Stimulated activated CD8-positive, alpha-beta memory T cell treated with anti-CD3 and anti-CD28 coated beads, Interleukin-12 subunit alpha, Interleukin-12 subunit beta, amount 100 ng/mL, for 24 hours (primary cell): ENCODE results near the gene BLNK.
"Not testable (repeated sequence)": the region's sequence is repeated elsewhere in the genome, so short reads cannot be mapped to it uniquely, and the experiment has no call there.

Source experiments
- DNase-seq: peaks from one replicate; pipeline ENCODE4 v3.0.0-alpha.2; 2020; ENCODE audit errors: extremely low read depth

Gene BLNK

DNA sequence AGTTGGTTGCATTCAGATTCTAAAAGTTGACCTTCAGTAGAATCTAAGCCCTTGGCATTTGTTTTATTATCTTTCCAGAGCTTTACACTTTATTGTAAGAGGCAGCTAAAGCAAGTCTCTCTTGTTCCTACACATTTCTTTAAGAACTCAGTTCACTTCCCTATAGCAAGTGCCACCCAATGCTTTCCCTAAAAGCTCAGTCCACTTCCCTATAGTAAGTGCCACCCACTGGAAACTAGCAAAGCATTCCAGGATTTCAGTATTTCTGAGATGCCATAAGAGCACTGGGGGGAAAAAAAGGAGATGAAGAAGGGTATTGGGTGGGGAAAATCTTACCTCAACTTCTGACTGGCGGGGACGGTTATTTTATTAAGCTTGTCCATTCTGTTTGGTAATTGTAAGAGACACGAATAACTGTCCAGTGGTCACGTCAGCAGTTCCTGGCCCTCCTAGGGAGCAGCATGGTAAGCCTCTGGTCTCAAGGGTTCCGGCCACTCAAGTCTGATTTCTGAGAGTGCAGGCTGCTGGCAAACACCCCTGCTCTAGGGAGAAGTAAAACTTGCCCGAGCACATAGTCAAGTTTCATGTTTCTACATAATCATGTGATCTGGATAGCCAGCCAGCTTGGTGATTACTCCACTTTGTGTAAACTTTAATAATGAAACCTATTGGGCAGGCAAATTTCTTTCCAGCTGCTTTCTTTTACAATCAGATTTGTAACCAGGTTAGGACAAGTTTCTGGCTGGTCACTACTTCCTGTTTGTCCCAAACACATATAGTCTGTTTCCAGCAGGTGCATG, at the start of gene BLNK:
BLNK (minus strand) TSS at position 554 of the 800 bp plus-strand sequence; CDS start at position 383, 171 bp downstream.
- no peak for DNase-seq

DNA sequence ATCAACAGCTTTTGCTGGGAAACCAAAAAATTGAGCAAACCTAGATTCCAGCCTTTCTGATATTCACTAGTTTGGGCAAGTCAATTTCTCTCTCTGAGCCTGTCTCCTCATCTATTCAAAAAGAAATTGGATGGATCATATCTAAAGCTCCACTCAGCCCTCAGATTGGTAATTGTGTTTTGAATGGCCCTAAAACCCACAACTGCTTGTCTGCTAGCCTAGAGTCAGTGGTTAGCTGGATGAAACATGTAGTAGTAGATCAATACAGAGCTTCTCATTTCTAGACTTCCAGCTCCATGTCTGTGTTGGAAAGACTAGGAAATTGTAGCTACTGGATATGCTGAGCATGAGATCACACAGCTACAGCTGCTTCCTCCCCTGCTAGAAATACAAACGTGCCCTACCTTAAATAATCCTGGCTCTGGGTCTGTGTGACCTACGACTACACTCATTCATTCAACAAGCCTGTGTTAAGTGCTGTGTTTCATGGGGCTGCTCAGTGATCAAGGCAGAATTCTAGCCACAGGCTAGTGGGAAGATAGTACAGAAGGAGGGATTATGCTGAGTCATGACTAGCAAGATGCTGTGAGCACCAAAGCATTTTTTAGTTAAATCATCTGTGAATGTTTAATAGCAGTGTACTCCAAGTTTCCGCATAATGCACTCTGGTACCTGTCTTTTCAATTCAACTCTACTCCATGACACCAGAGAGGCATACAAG, 48.5 kb upstream of the BLNK start:
- no peak for DNase-seq

DNA sequence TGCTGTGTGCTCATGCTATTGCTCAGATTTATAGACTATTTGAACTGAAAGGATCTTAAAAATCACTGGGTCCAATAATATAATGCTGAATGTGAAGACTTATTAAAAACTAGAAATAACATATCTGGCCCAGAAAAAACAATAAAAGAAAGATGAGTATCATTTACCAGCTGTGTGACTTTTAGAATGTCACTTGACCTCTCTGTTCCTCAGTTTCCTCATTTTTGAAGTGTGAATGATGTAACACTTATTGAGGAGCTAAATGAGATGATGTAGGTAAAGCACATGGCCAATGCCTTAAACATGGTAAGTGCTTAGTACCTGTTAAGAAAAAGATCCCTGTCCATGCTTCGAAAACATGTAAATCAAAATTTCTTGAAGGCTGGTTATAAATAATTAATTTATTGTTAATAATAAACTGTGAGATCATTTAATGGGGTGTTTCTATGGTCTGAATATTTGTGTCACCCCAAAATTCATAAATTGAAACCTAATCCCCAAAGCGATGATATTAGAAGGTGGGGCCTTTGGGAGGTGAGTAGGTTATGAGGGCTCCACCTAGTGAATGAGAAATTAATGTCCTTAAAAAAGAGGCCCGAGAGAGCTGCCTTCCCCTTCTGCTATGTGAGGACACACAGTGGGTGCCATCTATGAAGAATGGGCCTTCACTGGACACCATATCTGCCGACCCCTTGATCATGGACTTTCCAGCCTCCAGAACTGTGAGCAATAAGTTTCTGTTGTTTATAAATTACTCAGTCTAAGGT, 45.9 kb upstream of the BLNK start:
- DNase-seq = no peak

DNA sequence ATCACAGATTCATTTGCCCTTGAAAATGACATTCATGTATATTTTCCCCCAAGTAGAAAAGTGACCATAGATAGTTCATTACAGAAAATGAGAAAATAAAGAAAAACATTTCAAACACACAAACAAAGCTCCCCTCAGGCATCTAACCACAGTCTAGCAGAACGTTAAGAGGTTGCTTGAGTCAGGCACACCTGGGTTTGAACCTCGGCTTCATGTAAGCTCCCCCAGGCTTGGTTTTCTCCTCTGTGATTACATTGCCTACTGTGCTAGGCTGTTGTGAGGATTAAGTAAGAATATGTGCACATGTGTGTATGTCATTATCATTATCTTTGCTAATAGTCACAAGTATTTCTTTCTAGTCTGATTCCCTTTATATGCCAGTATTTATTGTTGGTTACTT, 42.0 kb upstream of the BLNK start:
- no peak for DNase-seq

DNA sequence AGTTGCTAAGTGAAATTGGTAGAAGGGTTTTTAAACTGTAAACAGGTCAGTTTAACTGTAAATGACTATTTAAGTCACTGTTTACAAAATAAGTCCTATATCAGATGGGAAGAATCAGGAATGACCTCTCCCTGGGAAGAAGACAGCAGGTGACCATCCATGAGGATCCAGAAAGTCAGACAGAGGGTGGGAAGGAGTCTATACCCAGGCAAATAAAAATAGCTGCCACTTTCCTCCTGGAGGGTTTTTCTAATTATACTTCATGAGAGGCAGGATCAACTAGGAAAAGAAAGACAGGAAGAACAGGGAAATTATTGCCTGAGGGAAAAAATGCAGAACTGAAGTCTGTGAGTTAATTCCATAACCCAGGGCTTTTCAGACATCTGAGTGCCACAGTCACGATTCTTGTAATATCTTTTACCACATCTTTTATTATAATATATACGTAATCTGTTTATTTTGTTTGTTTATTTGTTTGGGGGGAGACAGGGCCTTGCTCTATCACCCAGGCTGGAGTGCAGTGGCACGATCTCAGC, 39.9 kb upstream of the BLNK start:
- no peak for DNase-seq

DNA sequence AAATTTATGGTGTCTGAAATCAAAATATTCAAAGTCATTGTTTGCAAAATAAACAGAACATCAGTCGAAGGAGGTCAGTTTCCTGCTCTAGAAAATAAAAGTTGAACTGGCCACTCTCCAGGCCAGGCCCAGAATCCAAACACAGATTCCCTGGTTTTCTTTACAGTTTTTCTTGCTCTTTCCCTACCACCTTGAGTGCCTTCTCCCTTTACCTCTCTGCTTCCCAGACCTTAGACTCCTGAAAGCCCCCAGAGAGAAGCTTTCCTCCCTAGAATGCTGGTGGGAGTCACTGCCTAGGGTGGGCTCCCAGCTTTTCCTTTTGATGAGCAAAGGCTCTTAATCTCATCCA, 38.9 kb upstream of the BLNK start:
- DNase-seq = no peak

DNA sequence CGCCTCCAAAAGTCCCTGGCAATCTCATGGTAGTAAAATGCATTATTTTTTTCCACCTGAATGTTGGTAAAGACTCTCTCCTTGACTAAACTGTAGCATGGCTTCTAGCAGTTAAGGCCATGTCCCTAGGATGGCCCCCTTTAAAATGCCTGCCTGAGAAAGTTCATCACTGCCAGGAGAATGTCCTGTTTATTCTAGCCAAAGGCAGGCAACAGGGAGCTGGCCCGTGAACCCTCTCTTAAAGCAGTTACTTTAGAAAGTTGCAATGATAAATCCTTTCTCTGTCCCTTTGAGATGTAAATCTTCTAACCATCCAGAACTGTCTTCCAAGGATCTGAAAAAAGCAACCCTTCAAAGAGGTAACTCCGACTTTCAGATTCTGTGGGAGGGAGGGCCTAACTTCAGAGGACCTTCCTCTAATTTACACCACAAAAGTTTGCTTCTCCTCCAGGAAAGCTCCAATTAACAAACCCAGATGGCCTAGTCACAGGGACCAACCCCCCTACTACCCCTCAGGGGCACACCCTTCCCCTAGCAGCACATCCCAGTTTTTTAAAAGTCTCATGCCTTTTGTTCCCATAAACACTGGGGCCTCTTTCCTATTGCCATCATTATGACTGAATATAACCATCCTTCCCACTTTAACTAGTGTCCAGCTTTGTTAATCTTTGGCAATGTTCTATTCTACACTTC, 38.4 kb upstream of the BLNK start:
- DNase-seq = no peak

DNA sequence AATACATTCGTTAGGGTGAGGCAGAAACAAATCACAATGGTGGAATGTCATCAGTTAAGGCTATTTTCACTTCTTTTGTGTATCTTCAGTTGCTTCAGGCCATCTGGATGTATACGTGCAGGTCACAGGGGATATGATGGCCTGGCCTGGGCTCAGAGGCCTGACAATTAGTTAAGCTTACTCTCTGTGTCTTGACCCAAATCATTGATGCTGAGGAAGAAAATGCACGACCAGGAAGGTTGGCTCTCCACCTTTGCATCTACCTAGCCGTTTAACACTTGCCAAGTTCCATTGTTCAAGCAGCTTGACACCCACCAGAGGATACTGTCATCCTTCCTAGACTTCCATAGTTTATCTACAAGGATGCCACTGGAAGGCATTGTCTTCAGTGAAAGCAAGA, 37.5 kb upstream of the BLNK start:
- DNase-seq = not testable (repeated sequence)

DNA sequence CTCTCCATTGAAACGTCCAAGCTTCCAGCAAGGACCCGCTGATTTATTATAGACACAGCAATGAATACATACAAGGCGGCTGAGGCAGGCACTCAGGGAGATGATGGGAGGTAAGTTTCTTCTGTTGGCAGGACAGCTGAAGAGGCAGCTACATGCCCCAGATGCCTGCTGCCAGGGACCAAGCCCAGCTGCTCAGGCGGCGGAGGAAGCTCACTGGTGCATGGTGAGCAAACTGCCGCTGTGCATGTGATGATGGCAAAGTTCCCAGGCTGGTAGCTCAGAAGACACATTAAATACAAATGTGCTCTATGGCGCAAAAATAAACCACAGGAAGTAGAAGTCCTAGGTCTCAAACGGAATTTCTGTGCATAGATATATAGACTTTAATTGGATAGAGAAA, 35.1 kb upstream of the BLNK start:
- DNase-seq = no peak

DNA sequence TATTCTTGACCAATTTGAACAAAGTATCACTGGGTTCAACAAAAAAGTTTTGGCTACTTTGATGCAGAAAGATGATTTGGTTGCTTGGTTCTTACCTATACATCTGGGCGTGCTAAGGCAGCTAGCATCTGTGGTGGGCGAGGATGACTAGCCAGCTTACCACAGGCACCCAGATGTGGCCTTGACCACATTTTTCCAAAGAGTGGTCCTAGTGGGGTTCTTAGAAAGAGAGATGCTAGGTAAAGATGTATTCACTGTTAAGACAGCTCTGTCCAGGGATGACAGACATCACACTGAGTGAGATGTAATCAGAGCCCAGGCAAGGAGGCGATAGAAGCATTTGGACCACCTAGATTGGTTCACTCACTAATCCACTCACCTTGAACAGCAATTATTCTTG, 33.6 kb upstream of the BLNK start:
- no peak for DNase-seq

DNA sequence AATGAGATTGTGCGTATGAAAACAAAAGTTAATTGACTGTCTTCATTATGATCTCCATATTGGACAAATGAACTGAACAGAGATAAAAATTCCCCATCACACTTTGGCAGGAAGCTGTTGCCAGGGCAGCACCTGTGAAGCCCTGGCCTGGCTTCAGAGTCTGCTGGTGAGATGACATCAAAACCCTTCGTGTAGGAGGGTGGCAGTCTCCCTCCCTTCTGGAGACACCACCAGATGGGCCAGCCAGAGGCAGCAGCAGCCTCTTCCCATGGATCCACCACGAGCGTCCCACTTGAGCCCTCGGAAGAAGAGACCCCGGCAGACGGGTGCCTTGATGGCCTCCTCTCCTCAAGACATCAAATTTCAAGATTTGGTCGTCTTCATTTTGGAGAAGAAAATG, 32.9 kb upstream of the BLNK start, which contains the start of gene DNTT:
DNTT (plus strand) TSS at position 205 of the 400 bp plus-strand sequence; CDS start at position 269, 64 bp downstream.
- no peak for DNase-seq

DNA sequence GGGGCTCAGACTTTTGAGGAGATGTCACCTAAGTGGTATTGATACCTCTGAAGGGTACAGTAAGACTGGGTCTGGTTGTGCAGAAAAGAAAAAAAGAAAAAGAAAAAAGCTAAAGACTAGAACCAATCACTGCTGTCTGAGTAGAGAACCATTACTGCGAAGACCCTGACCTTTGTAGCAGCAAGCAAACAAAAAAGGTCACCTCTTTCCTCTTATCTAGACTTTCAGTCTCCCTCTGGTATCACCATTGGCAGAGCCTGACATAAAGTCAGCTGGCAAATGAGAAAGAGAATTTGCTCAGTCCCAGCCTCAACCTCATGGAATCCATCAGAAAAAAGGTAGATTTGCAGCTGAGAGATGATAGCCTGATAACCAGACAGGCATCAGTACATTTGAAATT, 30.2 kb upstream of the BLNK start:
- no peak for DNase-seq

DNA sequence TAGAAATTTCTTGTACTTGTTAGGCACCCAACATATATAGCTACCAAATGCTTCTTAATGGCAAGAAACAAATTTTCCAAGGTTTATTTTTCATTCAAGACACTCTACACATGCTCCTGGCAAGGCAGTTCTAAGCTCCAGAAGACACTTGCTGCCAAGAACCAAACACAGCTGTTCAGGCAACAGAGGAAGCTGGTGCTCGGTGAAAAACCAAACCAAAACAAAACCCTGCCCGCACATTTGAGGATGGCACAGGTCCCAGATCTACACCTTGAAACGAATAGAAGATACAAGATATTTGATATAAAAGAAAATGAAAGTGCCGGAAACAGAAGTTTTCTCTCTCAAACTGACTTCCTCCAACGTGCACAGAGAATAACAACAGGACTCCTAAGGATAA, 28.0 kb upstream of the BLNK start:
- no peak for DNase-seq

DNA sequence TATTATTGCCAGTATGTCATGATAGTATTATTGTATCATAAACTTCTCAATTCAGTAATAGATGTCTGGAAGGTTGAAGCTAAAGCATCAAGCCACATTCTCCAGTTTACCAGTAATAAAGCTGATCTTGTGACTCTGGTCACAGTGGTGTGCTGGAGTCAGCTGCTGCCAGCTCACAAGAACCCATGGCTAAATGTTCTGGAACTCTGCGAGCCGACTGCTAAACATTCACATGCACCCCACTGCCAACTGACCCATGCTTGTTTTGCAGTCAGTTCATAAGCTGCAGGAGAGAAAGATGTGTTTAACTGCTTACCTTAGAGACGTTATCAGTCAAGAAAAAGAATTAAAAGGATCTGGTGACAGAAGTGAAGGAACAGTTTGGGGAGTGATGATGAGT, 27.0 kb upstream of the BLNK start:
- no peak for DNase-seq

DNA sequence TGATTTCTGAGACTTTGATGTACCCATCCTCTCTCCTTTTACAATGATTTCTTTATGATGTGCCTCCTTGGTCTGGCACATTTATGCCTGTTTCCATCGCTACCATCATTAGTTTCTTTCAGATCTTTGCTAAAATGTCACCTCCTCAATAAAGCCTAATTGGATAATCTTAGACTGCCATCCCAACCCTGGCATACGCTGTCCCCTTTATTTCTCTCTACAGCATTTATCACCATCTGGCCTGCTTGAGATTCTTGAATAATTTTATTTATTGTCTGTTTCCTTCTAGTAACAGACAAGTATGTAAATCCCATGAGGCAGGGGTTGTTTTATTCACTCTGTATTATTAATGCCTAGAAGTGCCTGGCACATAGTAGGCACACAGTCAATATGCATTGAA, 26.1 kb upstream of the BLNK start:
- DNase-seq = no peak

DNA sequence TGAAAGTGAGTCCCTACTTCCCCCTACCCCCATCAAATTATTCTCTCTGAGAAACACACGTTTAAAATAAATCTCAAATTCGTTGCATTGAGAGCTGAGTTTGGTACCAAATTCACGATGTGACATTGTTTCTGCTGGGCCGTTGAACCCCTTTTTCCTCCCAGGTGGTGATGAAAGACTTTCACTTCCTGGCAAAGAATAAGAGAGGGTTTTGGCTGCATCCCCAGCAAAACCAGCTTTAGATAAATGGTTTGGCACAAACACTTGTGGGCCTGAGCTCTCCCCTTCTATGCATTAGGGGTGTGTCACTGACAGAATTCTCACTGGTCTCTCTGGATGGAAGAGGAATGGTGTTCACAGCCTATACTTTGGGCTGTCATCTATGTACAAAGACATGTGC, 24.1 kb upstream of the BLNK start:
- DNase-seq = no peak

DNA sequence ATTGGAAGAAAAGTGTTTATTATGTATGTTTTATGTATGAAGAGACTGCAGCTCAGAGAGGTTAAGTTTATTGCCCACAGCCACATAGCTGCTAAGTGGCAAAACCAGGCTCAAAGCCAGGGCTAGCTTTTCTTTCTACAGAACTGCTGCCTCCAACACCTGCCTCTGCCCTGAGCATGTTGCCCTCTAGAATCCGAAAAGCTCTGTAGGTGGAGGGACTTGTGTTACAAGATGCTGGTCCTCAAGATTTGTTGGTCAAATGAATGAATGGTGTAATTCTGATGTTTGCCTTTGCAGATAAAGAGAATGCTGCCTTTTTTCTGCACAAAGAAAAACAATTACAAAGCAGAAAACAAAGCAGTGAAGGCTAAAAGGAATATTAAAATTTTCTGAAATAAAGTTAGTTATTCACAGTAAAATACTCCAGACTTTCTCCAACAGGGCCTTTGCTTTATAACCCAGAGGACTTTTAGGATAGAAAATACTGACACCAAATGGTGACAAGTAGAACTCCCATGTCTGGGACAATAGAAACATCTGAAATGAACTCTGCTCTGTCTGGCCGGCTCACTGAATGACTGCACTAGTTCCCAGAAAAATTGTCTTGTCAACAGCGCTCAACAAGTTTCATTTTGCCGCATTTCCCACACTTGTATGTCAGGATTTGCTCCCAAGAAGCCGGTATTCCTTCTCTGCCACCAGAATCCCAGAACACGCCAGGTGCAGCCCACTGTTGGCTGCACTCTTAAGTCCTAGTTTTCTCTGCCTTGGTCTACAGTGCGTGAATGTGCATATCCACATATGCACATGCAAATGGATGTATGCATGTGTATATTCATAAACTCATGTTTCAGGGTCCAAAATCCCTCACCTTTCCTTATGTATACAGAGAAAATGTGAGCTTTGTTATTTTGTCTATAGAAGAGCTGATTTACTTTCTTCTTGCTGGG, 21.9 kb upstream of the BLNK start:
- no peak for DNase-seq

DNA sequence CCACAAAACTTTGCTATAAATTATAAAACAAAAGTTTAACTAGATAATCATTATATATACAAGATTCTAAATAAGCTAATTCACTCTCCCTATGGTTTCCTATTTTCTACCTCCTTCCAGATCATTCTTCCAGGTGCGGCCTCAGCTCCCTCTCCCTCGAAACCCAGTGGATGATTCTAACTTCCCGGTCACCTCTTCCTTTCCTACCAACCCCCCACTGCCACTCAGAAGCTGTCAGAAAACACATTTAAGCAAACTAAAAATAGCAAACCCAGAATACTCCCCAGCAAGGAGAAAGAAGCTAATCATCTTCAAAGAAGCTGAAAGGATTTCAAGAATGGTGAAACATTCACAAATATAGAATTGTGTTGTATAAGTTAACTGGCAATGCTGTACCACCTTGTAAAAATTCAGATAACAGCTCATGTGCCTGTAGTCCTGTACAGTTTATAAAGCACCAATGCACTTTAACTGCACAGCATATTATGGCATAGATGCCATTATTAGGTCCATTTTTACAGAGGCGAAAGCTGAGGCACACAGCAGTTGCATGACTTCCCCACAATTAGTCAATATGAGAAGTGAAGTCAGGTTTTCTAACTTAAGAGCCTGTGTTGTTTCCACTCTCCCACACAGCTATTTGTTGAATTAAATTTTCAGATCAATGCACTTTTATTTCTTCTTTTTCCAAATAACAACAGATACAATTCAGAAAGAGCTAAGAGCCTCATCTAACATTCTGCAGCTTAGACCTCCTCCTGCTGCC, 19.2 kb upstream of the BLNK start:
- DNase-seq = no peak

DNA sequence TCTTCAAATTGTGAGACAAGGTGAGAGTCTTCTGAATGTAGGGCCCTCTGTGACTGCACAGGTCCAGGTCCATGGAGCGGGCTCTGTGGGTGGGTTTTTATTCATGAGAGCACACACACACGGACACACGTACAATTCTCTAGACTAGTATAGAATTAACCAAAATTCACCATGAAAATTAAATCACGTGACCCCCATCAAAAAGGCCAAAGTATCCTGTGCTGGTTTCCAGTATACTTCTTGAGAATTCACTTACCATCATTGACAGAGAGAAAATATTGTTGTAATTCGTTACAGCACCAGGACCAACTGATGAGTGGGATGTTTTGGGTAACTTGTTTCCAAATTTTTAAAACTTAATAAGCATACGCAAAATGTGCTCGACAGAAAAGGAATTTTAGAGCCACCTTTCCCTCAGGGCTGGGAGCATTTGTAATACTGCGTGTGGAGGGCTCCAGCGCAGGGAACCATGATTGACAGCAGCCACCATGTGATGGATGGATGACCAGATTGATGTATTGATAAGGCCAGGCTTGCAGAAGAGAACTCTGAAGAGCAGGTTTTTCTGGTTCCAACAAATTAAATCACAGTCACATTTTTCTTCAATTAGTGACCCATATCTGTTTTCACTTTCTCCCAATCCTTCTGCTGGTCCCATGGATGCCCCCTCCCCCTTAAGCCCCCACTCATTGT, 18.0 kb upstream of the BLNK start:
- no peak for DNase-seq
